NCI-H82 treated with DMSO at 0.1 percent for 48 hours (cell line): Measurements from ENCODE around the gene ZNF253.
"Not testable (repeated sequence)": the region's sequence is repeated elsewhere in the genome, so short reads cannot be mapped to it uniquely, and the experiment has no call there.

ENCODE experiments used
- DNase-seq: peaks from one replicate; lab custom pipeline; 2025; ENCODE audit not compliant: unreplicated experiment; lab: John Stamatoyannopoulos, UW

Gene ZNF253

DNA sequence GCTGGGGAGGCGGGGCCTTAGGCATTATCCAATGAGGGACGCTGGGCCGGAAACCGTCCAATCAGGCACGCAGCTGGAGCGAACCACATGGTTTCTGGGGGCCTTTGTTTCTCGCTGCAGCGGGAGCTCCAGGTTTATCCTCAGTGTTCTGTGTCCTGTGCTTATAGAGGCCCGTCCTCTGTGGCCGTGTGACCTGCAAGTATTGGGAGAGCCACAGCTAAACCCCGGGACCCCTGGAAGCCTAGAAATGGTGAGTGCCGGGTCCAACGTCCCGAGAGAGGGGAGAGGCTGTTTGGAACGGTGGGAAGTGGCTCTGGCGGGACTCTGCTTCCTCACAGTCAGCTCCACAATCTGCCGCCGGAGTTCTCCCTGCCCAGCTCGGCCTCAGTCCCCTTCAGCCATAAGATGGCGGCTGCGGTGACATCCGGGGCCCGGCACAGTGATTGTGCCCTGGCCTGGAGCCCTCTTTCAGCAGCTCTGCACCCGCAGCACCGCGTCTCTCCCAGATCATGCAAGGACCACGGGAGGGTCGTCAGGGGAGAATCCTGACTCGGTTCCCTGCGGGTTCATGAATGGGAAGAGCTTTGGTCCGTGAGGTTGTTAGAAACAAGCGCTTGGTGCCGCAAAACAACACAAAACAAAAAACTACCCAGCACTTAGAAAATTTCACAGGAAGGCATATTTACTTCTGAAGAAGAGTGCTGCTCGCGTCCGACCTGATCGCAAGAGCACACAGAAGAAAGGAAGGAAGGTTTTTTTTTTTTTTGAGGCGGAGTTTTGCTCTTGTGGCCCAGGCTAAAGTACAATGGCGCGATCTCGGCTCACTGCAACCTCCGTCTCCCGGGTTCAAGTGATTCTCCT lies at the start of gene ZNF253:
Gene ZNF253 (plus strand): TSS at position 133 of the 861 bp plus-strand sequence. CDS start 115 bp downstream, at position 248.
- peak; percentile 92 for DNase-seq

GRCh38 chr19:19816679-19817078 lies 49.0 kb upstream of the ZNF253 start:
- DNase-seq, result no peak

DNA sequence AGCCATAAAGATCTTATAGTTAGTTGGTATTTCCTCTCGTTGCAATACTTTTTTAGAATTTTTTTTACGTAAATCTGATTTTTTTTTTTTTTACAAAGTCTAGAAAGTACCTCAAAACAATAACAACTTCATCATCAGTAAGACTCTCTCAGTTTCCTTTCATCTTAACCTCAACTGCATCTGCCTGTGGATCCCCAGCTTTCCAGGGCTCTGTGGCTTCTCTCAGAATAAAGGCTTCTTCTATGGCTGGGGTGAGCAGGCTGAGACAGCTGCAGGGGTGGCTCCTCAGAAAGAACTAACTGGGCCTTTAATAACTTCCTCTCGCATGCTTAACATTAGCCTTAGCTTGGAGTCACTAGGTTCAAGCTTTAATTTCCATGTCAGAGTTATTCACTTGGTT lies 48.3 kb upstream of the ZNF253 start:
- DNase-seq, result no peak

DNA sequence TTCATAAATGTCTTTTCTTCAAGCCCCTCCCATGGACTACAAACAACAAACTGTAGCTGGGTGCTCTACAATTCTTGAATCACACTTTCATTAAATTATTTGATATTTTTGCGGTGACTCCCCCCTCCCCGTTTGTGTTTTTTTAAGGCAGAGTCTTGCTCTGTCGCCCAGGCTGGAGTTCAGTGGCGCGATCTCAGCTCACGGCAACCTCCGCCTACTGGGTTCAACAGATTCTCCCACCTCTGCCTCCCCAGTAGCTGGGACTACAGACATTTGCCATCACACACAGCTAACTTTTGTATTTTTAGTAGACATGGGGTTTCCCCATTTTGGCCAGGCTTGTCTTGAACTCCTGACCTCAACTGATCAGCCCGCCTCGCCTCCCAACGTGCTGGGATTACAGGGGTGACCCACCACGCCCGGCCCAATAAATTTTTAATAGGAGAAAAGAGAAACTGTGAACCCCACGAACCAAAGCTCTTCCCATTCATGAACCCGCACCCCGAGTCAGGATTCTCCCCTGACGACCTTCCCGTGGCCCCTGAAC lies 44.8 kb upstream of the ZNF253 start:
- no peak for DNase-seq

DNA sequence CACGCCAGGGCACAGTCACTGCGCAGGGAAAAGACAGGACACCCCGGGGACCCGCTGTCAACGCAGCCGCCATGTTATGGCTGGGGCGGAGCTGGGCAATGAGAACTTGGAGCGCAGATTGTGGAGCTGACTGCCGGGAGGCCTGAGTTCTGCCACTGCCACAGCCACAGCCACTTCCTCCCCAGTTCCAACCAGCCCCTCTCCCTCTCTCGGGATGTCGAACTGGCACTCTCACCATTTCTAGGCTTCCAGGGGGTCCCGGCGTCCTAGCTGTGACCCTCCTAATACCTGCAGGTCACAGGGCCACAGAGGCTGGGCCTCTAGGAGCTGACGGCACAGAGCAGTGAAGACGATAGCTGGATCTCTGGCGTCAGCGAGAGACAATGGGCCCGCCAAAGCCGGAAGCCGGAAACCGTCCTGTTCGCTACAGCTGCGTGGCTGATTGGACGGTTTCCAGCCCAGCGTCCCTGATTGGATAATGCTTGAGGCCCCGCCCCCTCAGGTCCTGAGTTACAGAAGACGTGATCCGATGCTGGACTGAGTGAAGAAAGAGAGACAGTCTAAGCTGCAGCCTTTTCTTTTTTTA lies 44.2 kb upstream of the ZNF253 start, which contains the start of gene ZNF506:
Gene ZNF506 (minus strand): TSS at position 385 of the 586 bp plus-strand sequence. CDS start 147 bp downstream, at position 238.
- peak; percentile 89 for DNase-seq

DNA sequence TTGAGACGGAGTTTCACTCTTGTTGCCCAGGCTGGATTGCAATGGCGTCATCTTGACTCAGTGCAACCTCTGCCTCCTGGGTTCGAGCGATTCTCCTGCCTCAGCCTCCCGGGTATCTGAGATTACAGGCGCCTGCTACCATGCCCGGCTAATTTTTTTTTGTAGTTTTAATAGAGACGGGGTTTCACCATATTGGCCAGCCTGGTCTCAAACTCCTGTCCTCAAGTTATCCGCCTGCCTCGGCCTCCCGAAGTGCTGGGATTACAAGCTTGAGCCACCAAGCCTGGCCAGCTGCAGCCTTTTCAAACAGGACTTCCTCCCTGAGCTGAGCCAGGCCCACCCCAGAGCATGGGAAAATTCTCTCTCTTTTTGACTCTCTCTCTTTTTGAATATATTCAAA lies 43.7 kb upstream of the ZNF253 start:
- DNase-seq, result not testable (repeated sequence)

- DNase-seq, result no peak
Measured at GRCh38 chr19:19823916-19824315, 41.8 kb upstream of the ZNF253 start.

DNA sequence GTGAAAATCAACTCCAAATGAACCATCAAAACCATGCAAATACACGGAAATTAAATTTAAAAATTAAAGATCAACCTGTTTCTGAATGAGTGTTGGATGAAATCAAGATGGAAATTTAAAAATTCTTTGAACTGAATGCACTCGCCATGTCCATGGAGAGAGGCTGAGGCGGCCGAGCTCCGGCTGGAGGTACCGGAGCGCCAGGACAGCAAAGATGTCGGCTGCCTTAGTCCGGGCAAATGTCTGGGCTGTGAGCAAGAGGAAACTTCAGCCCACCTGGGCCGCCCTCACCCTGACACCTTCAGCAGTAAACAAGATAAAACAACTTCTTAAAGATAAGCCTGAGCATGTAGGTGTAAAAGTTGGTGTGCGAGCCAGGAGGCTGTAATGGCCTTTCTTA lies 38.8 kb upstream of the ZNF253 start:
- DNase-seq, result no peak

GRCh38 chr19:19835560-19836038 lies 30.1 kb upstream of the ZNF253 start:
- DNase-seq, result no peak

GRCh38 chr19:19847781-19848180 lies 17.9 kb upstream of the ZNF253 start:
- DNase-seq, result no peak

DNA sequence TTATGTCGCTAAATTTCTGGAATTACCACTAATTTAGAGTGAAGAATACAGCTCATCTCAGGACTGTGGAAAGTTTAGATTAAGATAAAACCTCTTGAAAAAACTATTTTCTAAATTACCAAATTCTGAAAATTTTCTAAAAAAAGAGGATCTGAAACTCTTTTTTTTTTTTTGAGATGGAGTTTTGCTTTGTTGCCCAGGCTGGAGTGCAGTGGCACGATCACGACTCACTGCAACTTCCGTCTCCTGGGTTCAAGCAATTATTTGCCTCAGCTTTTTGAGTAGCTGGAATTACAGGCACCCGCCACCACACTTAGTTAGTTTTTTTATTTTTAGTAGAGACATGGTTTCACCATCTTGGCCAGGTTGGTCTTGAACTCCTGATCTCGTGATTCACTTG lies 16.6 kb upstream of the ZNF253 start:
- no peak for DNase-seq

DNA sequence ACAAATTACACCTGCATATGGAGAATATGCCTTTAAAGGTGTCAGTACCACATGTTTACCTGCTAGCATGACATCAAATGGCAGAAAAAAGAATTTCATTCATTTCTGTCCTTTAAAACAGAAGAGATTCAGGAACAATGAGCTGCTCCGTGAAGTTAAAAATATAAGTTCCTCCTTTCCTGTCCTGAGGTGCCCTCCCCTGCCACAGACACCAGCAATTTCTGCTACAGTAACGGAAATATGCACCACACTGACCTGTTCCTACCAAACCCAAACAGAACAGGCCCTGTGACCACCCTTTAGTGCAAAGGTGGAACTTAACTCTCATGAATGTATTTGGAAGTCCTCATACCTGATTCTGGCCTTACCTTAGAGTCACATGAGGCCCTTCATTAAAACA lies 13.9 kb upstream of the ZNF253 start:
- not testable (repeated sequence) for DNase-seq

DNA sequence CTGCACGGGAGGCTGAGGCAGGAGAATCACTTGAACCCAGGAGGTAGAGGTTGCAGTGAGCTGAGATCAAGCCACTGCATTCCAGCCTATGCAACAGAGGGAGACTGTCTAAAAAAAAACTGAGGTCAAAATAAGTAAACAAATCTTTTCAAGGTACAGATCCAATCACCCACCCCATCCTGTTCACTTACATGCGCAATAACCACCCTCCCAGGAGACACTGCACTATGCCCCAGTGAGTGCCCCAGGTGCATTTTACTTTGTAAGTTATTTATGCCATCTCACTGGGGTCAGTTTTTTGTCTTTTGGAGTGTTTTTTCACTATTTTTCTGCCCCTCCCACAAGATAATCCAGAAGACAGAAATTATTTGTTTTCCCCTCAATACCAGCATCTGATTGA lies 6.9 kb upstream of the ZNF253 start:
- no peak for DNase-seq

- no peak for DNase-seq
Measured at GRCh38 chr19:19860756-19861390, 4.8 kb upstream of the ZNF253 start.

- DNase-seq, result no peak
Measured at GRCh38 chr19:19866611-19867248, 1.0 kb downstream of the ZNF253 start.

DNA sequence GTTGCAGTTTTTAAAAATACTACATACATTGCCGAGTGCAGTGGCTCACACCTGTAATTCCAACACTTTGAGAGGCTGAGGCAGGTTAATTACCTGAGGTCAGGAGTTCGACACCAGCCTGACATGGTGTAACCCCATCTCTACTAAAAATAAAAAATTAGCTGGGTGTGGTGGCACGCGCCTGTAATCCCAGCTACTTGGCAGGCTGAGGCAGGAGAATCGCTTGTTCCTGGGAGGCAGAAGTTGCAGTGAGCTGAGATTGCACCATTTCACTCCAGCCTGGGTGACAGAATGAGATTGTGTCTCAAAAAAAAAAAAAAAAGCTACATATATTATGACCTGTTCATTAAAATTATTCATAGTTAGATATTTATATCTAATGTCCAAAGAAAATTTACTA lies 4.4 kb downstream of the ZNF253 start:
- not testable (repeated sequence) for DNase-seq

GRCh38 chr19:19871932-19872331 lies 6.2 kb downstream of the ZNF253 start:
- DNase-seq, result no peak

DNA sequence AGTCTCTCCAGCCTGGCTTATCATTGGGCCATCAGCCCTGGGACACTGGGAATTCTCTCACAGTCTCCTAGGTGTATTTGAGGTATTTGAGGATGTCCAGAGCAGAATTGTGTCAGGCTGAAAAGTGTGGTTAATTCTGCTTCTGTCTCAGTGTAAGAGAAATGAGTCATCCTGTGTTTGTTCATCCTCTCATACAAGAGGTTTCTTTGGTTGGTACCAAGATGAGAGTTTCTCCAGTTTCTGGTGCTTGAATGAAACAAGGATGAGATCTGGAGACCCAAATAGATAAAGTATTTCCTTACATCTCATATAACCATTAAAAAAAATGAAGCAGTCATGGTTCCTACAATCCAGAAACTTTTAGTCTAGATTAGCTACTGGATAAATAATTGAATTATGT lies 7.7 kb downstream of the ZNF253 start:
- no peak for DNase-seq

GRCh38 chr19:19877724-19878123 lies 12.0 kb downstream of the ZNF253 start:
- no peak for DNase-seq

DNA sequence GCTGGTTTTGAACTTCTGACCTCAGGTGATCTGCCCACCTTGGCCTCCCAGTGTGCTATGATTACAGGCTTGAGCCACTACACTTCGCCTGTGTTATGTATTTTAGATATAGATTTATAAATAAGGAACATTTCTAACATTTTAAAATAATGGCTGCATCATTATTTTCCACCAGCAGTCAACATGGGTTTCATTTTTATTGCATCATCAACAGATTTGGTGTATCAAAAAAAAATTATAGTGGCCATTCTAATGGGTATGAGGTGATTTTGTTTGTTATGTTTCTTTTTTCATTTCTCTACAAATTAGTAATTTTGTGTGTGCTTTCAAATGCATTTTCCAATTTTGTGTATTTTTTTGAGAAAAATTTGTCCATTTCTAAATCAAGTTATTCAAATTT lies 18.9 kb downstream of the ZNF253 start:
- DNase-seq, result no peak
